HUES6 (cell line): Measurements from ENCODE around the gene TULP4.

Experiments used
- H3K27ac ChIP-seq: 2 replicates; pipeline ENCODE4 v1.7.0; 2013; ENCODE audit warnings: low read depth, mild to moderate bottlenecking, low read length, inconsistent platforms
- H3K27me3 ChIP-seq: 2 replicates; pipeline ENCODE4 v1.6.1; 2013; ENCODE audit warnings: low read length; ENCODE audit not compliant: control insufficient read depth, insufficient read depth
- H3K36me3 ChIP-seq: 2 replicates; pipeline ENCODE4 v1.6.1; 2013; ENCODE audit warnings: low read length; ENCODE audit not compliant: control insufficient read depth, insufficient read depth
- H3K4me1 ChIP-seq: 2 replicates; pipeline ENCODE4 v1.6.1; 2013; ENCODE audit warnings: low read length; ENCODE audit not compliant: control insufficient read depth, insufficient read depth
- H3K4me3 ChIP-seq: 2 replicates; pipeline ENCODE4 v1.5.1; 2013; ENCODE audit warnings: low read depth, low read length
- H3K9ac ChIP-seq: one replicate; pipeline ENCODE4 v1.6.1; 2013; ENCODE audit warnings: mild to moderate bottlenecking, low read length
- H3K9me3 ChIP-seq: 2 replicates; pipeline ENCODE4 v1.6.1; 2013; ENCODE audit warnings: low read depth, low read length; ENCODE audit not compliant: control insufficient read depth, insufficient read depth

Gene TULP4

GRCh38 chr6:158485431-158485830, 173.2 kb downstream of the TULP4 start:
- Histone ChIP-seq H3K9ac (no peak overlapping the region), H3K4me3 (no peak overlapping the region), H3K4me1 (peaks cover 10% of the 10 kb centered on the region; the same call in 1 of the 2 replicates), H3K27ac (no peak overlapping the region), H3K36me3 (peaks cover 20% of the 10 kb centered on the region), H3K9me3 (no peaks in the 10 kb centered on the region), H3K27me3 (no peaks in the 10 kb centered on the region)

GRCh38 chr6:158487495-158487894, 175.2 kb downstream of the TULP4 start:
- H3K4me3 ChIP-seq: no peak overlapping the region
- peaks cover 13% of the 10 kb centered on the region for H3K36me3 ChIP-seq
- no peak overlapping the region for H3K9ac ChIP-seq
- no peak overlapping the region for H3K27ac ChIP-seq
- H3K27me3 ChIP-seq: no peaks in the 10 kb centered on the region
- H3K9me3 ChIP-seq: no peaks in the 10 kb centered on the region
- H3K4me1 ChIP-seq: no peaks in the 10 kb centered on the region; the same call in 1 of the 2 replicates

- Histone ChIP-seq H3K4me3 (no peak overlapping the region), H3K4me1 (no peaks in the 10 kb centered on the region), H3K36me3 (peaks cover 11% of the 10 kb centered on the region), H3K27me3 (no peaks in the 10 kb centered on the region), H3K9ac (no peak overlapping the region), H3K9me3 (no peaks in the 10 kb centered on the region), H3K27ac (no peak overlapping the region)
These were observed 175.8 kb downstream of the TULP4 start for GRCh38 chr6:158488065-158488464.

GRCh38 chr6:158489441-158489840, 177.2 kb downstream of the TULP4 start:
- Histone ChIP-seq H3K27me3 (no peaks in the 10 kb centered on the region), H3K4me1 (no peaks in the 10 kb centered on the region), H3K4me3 (no peak overlapping the region), H3K36me3 (peaks cover 20% of the 10 kb centered on the region), H3K9me3 (no peaks in the 10 kb centered on the region), H3K27ac (no peak overlapping the region), H3K9ac (no peak overlapping the region)

GRCh38 chr6:158492881-158493280, 180.6 kb downstream of the TULP4 start:
- Histone ChIP-seq H3K27ac (no peak overlapping the region), H3K36me3 (peaks cover 23% of the 10 kb centered on the region), H3K9ac (no peak overlapping the region), H3K4me1 (no peaks in the 10 kb centered on the region), H3K9me3 (no peaks in the 10 kb centered on the region), H3K4me3 (no peak overlapping the region), H3K27me3 (no peaks in the 10 kb centered on the region)

- no peaks in the 10 kb centered on the region for H3K27me3 ChIP-seq
- no peak overlapping the region for H3K9ac ChIP-seq
- H3K36me3 ChIP-seq: peaks cover 43% of the 10 kb centered on the region
- H3K27ac ChIP-seq: no peak overlapping the region
- H3K4me1 ChIP-seq: no peaks in the 10 kb centered on the region
- H3K9me3 ChIP-seq: no peaks in the 10 kb centered on the region
- H3K4me3 ChIP-seq: no peak overlapping the region
These were observed 184.4 kb downstream of the TULP4 start for GRCh38 chr6:158496700-158497099.

- H3K9ac ChIP-seq: no peak overlapping the region
- H3K27ac ChIP-seq: no peak overlapping the region
- H3K9me3 ChIP-seq: no peaks in the 10 kb centered on the region
- H3K4me1 ChIP-seq: no peaks in the 10 kb centered on the region
- no peaks in the 10 kb centered on the region for H3K27me3 ChIP-seq
- H3K4me3 ChIP-seq: no peak overlapping the region
- peaks cover 44% of the 10 kb centered on the region for H3K36me3 ChIP-seq
These were observed 185.4 kb downstream of the TULP4 start for GRCh38 chr6:158497620-158498019.

- peaks cover 46% of the 10 kb centered on the region for H3K36me3 ChIP-seq
- no peak overlapping the region for H3K4me3 ChIP-seq
- H3K27ac ChIP-seq: no peak overlapping the region
- no peaks in the 10 kb centered on the region for H3K9me3 ChIP-seq
- no peaks in the 10 kb centered on the region for H3K27me3 ChIP-seq
- no peaks in the 10 kb centered on the region for H3K4me1 ChIP-seq
- H3K9ac ChIP-seq: no peak overlapping the region
These were observed 186.1 kb downstream of the TULP4 start for GRCh38 chr6:158498362-158498761.

GRCh38 chr6:158499601-158500000, 187.3 kb downstream of the TULP4 start:
- H3K9me3 ChIP-seq: no peaks in the 10 kb centered on the region
- H3K27me3 ChIP-seq: no peaks in the 10 kb centered on the region
- no peaks in the 10 kb centered on the region for H3K4me1 ChIP-seq
- H3K36me3 ChIP-seq: peaks cover 41% of the 10 kb centered on the region
- no peak overlapping the region for H3K4me3 ChIP-seq
- no peak overlapping the region for H3K27ac ChIP-seq
- no peak overlapping the region for H3K9ac ChIP-seq

- H3K9me3 ChIP-seq: no peaks in the 10 kb centered on the region
- H3K4me1 ChIP-seq: no peaks in the 10 kb centered on the region
- H3K36me3 ChIP-seq: peaks cover 43% of the 10 kb centered on the region
These were observed 187.9 kb downstream of the TULP4 start for GRCh38 chr6:158500016-158500735.

GRCh38 chr6:158501360-158502262, 189.3 kb downstream of the TULP4 start:
- Histone ChIP-seq H3K9me3 (no peaks in the 10 kb centered on the region), H3K36me3 (peaks cover 40% of the 10 kb centered on the region), H3K4me3 (no peak overlapping the region), H3K4me1 (no peaks in the 10 kb centered on the region), H3K9ac (no peak overlapping the region), H3K27me3 (no peaks in the 10 kb centered on the region), H3K27ac (no peak overlapping the region)

More at GRCh38 chr6:158500016-158500735, 187.9 kb downstream of the TULP4 start:
- H3K27ac ChIP-seq: no peak overlapping the region
- no peak overlapping the region for H3K9ac ChIP-seq
- no peaks in the 10 kb centered on the region for H3K27me3 ChIP-seq
- no peak overlapping the region for H3K4me3 ChIP-seq
